CD4-positive, alpha-beta T cell treated with Interleukin-4 for 4 hours (primary cell): Measurements from ENCODE around the gene FAM163B.
"Not testable (repeated sequence)": the region's sequence is repeated elsewhere in the genome, so short reads cannot be mapped to it uniquely, and the experiment has no call there.

Experiments used
- DNase-seq: peaks from one replicate; pipeline ENCODE4 v3.0.0-alpha.2; 2020

Gene FAM163B

DNA sequence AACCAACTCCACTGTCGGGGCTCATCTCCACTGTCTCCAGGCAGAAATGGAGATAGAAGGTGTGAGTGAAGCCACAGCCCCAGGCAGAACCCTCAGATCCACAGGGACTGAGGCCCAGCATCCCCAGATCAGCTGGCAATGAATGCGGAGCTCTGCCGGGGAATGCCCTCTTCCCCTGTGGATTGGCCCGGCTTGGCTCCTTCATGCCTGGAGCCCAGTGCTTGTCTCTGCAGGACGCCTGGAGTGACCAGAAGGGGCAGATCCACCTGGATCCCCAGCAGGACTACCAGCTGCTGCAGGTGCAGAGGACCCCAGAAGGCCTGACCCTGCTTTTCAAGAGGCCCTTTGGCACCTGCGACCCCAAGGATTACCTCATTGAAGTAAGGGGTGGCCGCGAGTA is 30.4 kb upstream of the FAM163B start:
- no peak for DNase-seq

DNA sequence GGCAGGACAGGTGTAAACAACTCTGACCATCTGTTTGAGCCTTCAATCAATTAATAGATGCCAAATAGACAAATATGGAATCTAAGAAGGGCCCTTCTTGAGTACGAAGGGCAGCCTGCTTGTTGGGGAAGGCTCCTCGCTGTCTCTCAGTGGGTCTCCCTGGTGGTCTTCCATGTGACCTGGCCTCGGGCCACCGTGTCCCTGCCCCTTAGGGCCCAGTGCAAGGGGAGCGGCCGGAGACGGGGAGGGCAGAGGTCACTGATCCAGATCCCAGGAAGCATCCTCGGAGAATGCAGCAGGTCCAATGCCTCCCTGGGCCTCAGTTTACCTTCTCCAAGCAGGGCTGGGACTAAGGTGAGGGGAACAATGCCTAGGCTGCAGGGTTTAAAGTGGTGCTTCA is 29.5 kb upstream of the FAM163B start:
- no peak for DNase-seq

DNA sequence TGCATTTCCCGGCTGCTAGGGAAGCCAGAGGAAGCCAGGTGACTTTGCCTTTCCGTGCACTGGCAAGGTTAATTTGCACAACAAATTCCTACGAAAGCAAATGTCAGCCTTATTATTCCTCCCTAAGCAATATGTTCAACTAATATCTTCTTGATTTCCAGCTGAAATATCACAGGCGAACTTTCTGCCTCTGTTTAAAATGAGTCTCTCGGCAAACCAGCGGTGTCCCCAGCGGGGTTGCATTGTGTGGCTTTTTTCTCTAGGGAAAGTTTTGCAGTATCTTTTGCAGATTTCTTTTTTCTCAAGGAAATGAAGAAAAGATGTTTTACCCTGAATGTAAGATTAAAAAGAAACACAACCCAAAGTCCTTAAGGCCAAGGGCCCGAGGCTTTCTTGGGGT is 28.9 kb upstream of the FAM163B start:
- DNase-seq = no peak

GRCh38 chr9:133637451-133638055 is 28.4 kb upstream of the FAM163B start:
- no peak for DNase-seq

DNA sequence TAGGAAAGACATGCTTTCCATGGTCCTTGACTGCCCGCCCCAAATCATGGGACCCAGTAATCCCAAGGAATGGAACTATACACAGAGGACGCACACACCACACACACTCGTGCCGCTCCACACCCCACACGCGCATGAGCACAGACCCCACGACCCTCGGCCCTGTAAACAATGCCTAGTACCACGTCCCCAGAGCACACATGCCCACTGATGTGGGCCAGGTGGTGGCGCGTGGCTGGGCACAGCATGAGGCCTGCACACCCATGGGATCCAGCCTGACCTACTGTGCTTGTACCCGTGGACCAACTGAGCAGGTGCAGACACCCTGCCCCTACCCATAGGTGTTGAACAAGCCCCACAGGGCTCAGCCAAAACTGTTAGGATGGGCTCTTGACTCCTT is 27.7 kb upstream of the FAM163B start:
- no peak for DNase-seq

- DNase-seq = no peak
Observed at GRCh38 chr9:133635533-133636531, 26.6 kb upstream of the FAM163B start, which contains the start of gene DBH. Gene DBH (plus strand): TSS chr9:133636363. CDS start chr9:133636372, 9 bp downstream.

DNA sequence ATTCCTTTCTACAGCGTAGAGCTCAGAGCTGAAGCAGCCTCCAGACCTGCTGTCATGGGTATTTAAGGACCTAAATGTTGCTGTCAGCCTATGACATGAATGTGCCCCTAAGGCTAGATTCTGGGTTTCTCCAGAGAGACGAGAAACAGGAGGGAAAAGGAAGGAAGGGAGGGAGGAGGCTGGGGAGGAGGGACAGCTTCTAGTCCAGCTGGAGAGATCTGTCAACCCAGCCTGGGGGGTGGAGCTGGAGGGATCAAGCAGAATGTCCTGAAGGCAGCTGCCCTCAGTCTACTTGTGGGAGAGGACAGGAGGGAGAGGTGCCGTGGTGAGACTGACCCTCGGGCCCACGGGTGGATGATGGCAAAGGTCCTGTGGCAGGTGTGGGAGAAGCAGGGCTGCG is 25.9 kb upstream of the FAM163B start:
- no peak for DNase-seq

DNA sequence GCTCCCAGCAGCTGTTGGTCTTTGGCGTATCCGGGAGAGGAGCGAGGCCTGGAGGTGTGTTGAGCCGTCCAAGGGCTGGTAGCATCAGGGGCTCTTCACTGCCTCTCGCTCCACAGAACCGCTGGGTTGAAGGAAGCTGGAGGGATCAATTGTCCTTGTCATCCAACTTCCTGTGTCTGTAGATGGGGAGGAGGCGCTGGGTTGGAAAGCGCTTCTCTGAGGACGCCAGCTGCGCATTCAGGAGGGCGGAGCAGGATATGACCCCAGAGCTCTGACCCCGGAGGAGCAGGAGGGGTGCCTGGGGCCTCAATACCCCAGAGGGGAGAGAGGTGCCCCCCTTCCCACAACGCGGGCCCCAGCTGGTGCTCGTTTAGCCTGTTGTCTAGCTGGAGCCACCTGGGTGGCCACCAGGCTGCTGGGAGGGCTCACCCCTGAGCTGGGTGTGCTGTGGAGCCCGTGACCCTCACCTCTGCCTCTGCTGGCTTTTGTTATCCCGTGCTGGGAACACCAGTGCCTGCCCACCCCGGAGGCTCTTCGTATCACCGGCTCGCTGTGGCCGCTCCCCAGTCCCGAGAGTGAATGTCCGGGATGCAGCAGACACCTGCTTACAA is 25.0 kb upstream of the FAM163B start:
- DNase-seq = no peak

- DNase-seq = no peak
Observed at GRCh38 chr9:133633681-133634080, 24.5 kb upstream of the FAM163B start.

DNA sequence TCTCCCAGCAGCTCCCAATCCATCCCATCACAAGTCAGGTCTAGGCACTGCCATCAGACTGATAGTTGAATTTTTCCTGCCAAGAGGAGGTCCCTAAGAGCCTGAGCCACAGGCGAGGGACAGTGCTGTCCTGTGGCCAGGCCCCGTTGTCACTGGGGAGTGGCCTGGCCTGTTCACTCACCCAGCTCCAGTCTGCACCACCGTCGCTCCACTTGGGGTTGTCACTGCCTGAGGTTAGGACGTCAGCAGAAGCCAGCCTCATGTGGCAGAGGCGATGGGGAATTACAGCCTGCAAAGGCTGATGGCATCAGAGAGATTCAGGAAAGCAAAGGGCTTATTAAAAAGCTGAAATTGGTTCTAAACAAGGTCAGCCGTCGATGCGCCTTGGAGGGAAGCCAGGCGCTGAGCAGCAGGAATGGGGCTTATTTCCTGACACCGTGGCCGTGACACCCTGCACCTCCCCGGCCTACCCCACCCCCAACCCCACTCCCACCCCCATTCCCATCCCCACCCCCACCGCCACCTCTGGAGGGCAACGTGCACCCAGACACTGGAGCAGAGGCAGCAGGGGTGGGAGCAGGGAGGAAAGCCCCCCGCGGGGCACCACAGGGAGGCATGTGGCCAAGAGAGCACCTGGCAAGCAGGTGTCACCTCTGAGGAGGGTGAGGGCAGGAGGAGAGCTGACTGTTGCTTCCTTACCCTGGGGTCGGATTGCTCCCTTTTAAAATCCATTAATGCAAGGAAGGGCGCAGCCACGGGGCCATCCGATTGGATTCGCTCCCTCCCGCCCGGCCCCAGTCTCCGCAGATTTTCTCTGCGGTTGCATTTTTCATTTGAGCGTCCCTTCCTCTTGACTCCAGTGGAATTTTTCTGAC is 23.9 kb upstream of the FAM163B start:
- DNase-seq = no peak

DNA sequence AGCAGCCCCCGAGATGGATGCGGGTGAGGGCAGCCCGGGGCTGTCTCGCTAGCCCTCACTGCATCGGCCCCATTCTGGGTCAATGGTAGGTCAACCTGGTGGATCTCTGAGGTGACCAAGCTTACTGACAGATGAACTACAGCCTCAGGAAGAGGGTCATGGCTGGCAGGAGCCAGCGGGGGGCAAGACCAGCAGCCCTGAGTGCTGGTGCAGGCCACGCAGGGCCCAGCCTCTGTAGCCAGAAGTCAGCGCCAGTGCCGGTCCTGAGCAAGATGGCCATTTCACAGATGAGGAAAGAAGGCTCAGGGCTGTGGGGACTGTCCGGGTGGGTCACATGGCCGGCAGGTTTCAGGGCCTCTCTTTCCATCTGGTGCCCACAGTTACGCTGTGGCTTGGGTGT is 21.9 kb upstream of the FAM163B start:
- DNase-seq = no peak

GRCh38 chr9:133629221-133630110 is 20.3 kb upstream of the FAM163B start:
- DNase-seq = no peak

GRCh38 chr9:133628766-133629165 is 19.6 kb upstream of the FAM163B start:
- no peak for DNase-seq

DNA sequence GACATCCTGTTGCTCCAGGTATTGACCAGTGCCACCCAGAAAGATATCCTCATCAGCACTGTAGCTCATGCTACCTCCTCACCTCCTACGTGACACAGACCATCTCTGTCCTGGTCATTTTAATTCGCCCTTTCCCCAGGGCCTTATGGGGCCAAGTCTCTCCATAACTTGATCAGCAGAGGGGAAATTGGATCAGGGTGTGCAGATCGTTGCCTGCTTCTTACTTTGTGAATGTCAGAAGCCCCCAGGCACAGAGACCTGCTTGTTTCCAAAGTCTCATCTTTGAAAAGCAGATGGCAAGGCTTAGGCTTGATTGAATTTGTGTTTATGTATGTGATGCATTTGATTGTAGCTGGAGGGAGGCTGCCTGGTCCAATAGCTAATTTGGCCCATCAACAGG is 18.2 kb upstream of the FAM163B start:
- DNase-seq = no peak

DNA sequence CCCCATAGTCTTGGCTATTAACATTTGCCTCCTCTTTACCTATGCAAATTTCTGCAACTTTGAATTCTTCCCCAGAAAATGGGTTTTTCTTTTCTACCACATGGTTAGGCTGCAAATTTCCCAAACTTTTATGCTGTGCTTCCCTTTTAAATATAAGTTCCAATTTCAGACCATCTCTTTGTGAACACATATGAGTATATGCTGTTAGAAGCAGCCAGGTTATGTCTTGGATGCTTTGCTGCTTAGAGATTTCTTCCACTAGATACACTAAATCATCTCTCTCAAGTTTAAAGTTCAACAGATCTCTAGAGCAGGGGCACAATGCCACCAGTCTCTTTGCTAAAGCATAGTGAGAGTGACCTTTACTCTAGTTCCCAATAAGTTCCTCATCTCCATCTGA is 16.8 kb upstream of the FAM163B start:
- DNase-seq = not testable (repeated sequence)

DNA sequence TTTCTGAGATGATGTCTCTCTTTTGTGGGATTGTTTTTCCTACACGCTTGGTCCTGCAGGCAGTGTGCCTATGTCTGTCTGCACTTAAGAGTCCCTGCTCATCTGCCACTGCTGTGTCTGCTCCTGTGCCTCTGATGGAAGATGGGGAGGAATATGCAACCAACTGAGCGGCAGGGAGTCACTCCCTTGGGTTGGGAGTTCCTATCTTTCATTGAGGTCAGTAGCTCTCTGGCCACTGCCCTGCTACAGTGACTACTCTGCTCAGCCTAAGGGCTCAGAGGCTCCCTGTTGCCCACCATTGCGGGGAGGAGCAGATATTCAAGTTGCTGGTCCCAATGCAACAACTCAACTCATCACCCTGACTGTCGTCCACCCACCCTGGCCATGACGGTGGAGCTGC is 13.4 kb upstream of the FAM163B start:
- DNase-seq = no peak

GRCh38 chr9:133621725-133622267 is 12.6 kb upstream of the FAM163B start:
- no peak for DNase-seq

- DNase-seq = peak; percentile 49
Observed at GRCh38 chr9:133619791-133620190, 10.6 kb upstream of the FAM163B start.

DNA sequence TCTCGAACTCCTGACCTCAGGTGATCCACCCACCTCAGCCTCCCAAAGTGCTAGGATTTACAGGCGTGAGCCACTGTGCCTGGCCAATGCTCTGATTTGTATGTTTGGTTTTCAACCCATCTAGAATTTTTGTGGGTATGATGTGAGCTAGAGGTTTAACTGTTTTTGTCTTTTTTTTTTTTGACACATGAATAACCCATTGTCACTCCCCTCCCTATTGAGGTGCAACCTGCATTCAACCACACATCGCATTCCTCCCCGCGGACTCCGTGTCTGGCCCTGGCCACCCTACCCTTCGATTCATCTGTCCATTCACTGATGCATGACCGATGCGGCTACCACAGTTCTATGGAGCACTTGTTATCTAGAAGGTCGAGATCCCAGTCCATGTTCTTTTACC is 9.5 kb upstream of the FAM163B start:
- DNase-seq = no peak

- DNase-seq = no peak
Observed at GRCh38 chr9:133616643-133617405, 7.6 kb upstream of the FAM163B start.
